ENCODE results near the gene KIF15. TPM values are rescaled to one million over a fixed set of nuclear protein-coding genes. Genes with fewer than 3 reads are reported as not detected.

The KIF15 gene
- total RNA-seq, 1 experiment from 2014 or later = 23.7 TPM

DNA sequence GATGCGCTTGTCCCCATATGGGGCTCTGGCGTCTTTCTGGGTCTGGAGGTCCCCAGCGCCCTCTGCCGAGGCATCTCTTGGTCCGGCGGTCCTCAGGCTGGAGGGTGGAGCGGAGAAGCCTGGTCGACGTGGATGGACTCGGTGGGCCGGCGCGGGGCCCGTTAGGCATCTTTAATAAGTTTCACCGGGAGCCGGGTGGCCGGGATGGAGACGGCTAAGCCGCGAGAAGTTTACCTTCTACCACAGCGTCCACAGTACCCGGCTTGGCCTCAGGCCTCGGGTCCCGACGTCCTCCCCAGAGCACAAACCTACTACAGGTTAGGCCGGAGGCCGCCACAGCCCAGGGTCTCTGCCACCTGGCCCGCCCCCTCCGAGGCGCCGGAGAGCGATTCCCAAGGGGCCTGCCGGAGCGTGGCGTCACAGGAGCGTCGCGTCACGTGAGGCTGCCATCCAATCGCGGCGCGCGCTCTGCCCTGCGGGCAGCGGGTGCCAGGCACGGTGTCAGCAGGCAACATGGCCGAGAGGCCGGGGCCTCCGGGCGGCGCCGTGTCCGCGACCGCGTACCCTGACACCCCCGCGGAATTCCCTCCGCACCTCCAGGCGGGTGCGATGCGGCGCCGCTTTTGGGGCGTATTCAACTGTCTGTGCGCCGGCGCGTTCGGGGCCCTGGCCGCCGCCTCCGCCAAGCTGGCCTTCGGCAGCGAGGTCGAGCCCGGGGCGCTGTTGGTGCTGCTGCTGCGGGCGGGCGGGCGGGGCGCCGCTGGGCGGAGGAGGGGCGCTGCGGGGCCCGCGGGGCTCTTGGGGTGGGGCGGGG is 100.0 kb downstream of the KIF15 start, which contains the start of gene TMEM42 (continued):
- TF ChIP-seq, protein P1, sequence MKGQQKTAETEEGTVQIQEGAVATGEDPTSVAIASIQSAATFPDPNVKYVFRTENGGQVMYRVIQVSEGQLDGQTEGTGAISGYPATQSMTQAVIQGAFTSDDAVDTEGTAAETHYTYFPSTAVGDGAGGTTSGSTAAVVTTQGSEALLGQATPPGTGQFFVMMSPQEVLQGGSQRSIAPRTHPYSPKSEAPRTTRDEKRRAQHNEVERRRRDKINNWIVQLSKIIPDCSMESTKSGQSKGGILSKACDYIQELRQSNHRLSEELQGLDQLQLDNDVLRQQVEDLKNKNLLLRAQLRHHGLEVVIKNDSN (CRISPR knock-in tag; IDR thresholded peaks at IDR 0.05) = peak; percentile 100
- TF ChIP-seq, protein P2, sequence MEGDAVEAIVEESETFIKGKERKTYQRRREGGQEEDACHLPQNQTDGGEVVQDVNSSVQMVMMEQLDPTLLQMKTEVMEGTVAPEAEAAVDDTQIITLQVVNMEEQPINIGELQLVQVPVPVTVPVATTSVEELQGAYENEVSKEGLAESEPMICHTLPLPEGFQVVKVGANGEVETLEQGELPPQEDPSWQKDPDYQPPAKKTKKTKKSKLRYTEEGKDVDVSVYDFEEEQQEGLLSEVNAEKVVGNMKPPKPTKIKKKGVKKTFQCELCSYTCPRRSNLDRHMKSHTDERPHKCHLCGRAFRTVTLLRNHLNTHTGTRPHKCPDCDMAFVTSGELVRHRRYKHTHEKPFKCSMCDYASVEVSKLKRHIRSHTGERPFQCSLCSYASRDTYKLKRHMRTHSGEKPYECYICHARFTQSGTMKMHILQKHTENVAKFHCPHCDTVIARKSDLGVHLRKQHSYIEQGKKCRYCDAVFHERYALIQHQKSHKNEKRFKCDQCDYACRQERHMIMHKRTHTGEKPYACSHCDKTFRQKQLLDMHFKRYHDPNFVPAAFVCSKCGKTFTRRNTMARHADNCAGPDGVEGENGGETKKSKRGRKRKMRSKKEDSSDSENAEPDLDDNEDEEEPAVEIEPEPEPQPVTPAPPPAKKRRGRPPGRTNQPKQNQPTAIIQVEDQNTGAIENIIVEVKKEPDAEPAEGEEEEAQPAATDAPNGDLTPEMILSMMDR (IDR thresholded peaks at IDR 0.05) = no peak
- TF ChIP-seq, protein P3, sequence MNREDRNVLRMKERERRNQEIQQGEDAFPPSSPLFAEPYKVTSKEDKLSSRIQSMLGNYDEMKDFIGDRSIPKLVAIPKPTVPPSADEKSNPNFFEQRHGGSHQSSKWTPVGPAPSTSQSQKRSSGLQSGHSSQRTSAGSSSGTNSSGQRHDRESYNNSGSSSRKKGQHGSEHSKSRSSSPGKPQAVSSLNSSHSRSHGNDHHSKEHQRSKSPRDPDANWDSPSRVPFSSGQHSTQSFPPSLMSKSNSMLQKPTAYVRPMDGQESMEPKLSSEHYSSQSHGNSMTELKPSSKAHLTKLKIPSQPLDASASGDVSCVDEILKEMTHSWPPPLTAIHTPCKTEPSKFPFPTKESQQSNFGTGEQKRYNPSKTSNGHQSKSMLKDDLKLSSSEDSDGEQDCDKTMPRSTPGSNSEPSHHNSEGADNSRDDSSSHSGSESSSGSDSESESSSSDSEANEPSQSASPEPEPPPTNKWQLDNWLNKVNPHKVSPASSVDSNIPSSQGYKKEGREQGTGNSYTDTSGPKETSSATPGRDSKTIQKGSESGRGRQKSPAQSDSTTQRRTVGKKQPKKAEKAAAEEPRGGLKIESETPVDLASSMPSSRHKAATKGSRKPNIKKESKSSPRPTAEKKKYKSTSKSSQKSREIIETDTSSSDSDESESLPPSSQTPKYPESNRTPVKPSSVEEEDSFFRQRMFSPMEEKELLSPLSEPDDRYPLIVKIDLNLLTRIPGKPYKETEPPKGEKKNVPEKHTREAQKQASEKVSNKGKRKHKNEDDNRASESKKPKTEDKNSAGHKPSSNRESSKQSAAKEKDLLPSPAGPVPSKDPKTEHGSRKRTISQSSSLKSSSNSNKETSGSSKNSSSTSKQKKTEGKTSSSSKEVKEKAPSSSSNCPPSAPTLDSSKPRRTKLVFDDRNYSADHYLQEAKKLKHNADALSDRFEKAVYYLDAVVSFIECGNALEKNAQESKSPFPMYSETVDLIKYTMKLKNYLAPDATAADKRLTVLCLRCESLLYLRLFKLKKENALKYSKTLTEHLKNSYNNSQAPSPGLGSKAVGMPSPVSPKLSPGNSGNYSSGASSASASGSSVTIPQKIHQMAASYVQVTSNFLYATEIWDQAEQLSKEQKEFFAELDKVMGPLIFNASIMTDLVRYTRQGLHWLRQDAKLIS (CRISPR knock-in tag; IDR thresholded peaks at IDR 0.05; ENCODE audit: borderline replicate concordance) = no peak
- TF ChIP-seq, protein P4, sequence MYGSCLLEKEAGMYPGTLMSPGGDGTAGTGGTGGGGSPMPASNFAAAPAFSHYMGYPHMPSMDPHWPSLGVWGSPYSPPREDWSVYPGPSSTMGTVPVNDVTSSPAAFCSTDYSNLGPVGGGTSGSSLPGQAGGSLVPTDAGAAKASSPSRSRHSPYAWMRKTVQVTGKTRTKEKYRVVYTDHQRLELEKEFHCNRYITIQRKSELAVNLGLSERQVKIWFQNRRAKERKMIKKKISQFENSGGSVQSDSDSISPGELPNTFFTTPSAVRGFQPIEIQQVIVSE (CRISPR knock-in tag; IDR thresholded peaks at IDR 0.05; ENCODE audit: borderline replicate concordance) = no peak
- no peak for TF ChIP-seq PRRX2 (CRISPR knock-in tag; IDR thresholded peaks at IDR 0.05)
- TF ChIP-seq ZNF423 (CRISPR knock-in tag; IDR thresholded peaks at IDR 0.05) = no peak
- no peak for TF ChIP-seq ZNF671 (CRISPR knock-in tag; IDR thresholded peaks at IDR 0.05)
- TF ChIP-seq FOXP1 (CRISPR knock-in tag; IDR thresholded peaks at IDR 0.05; ENCODE audit: borderline replicate concordance) = peak; percentile 92
- no peak for TF ChIP-seq NR2C2 (CRISPR knock-in tag; IDR thresholded peaks at IDR 0.05)
- TF ChIP-seq, protein P5, sequence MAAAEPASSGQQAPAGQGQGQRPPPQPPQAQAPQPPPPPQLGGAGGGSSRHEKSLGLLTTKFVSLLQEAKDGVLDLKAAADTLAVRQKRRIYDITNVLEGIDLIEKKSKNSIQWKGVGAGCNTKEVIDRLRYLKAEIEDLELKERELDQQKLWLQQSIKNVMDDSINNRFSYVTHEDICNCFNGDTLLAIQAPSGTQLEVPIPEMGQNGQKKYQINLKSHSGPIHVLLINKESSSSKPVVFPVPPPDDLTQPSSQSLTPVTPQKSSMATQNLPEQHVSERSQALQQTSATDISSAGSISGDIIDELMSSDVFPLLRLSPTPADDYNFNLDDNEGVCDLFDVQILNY (CRISPR knock-in tag; IDR thresholded peaks at IDR 0.05) = no peak
- peak; percentile 60; the same call in 1 of the 2 replicates for TF ChIP-seq NFE2L1 (CRISPR knock-in tag; IDR thresholded peaks at IDR 0.05)
- no peak for TF ChIP-seq GRHL2 (CRISPR knock-in tag; IDR thresholded peaks at IDR 0.05; ENCODE audit: insufficient replicate concordance, severe bottlenecking)
- peak; percentile 93 for TF ChIP-seq ZBTB21 (CRISPR knock-in tag; IDR thresholded peaks at IDR 0.05; ENCODE audit: borderline replicate concordance)
- peak; percentile 90 for TF ChIP-seq FOXK1 (CRISPR knock-in tag; IDR thresholded peaks at IDR 0.05)
- no peak for TF ChIP-seq NR1H2 (CRISPR knock-in tag; IDR thresholded peaks at IDR 0.05)
- TF ChIP-seq, protein P6, sequence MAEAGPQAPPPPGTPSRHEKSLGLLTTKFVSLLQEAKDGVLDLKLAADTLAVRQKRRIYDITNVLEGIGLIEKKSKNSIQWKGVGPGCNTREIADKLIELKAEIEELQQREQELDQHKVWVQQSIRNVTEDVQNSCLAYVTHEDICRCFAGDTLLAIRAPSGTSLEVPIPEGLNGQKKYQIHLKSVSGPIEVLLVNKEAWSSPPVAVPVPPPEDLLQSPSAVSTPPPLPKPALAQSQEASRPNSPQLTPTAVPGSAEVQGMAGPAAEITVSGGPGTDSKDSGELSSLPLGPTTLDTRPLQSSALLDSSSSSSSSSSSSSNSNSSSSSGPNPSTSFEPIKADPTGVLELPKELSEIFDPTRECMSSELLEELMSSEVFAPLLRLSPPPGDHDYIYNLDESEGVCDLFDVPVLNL (CRISPR knock-in tag; IDR thresholded peaks at IDR 0.05; ENCODE audit: borderline replicate concordance, low read depth) = no peak
- TF ChIP-seq, protein P7, sequence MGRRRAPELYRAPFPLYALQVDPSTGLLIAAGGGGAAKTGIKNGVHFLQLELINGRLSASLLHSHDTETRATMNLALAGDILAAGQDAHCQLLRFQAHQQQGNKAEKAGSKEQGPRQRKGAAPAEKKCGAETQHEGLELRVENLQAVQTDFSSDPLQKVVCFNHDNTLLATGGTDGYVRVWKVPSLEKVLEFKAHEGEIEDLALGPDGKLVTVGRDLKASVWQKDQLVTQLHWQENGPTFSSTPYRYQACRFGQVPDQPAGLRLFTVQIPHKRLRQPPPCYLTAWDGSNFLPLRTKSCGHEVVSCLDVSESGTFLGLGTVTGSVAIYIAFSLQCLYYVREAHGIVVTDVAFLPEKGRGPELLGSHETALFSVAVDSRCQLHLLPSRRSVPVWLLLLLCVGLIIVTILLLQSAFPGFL (CRISPR knock-in tag; IDR thresholded peaks at IDR 0.05; ENCODE audit: borderline replicate concordance) = no peak
- TF ChIP-seq GTF2I (CRISPR knock-in tag; conservative IDR thresholded peaks at IDR 0.05) = no peak
- TF ChIP-seq, protein P8, sequence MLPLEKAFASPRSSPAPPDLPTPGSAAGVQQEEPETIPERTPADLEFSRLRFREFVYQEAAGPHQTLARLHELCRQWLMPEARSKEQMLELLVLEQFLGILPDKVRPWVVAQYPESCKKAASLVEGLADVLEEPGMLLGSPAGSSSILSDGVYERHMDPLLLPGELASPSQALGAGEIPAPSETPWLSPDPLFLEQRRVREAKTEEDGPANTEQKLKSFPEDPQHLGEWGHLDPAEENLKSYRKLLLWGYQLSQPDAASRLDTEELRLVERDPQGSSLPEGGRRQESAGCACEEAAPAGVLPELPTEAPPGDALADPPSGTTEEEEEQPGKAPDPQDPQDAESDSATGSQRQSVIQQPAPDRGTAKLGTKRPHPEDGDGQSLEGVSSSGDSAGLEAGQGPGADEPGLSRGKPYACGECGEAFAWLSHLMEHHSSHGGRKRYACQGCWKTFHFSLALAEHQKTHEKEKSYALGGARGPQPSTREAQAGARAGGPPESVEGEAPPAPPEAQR (CRISPR knock-in tag; IDR thresholded peaks at IDR 0.05) = no peak
- TF ChIP-seq GABPB1 (CRISPR knock-in tag; IDR thresholded peaks at IDR 0.05) = peak; percentile 43; the same call in 1 of the 2 replicates
- TF ChIP-seq NFYB (CRISPR knock-in tag; conservative IDR thresholded peaks at IDR 0.05; ENCODE audit: low read depth) = peak; percentile 94
- no peak for TF ChIP-seq FOXJ3 (CRISPR knock-in tag; IDR thresholded peaks at IDR 0.05; ENCODE audit: borderline replicate concordance)
- TF ChIP-seq, protein P9, sequence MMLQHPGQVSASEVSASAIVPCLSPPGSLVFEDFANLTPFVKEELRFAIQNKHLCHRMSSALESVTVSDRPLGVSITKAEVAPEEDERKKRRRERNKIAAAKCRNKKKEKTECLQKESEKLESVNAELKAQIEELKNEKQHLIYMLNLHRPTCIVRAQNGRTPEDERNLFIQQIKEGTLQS (CRISPR knock-in tag; conservative IDR thresholded peaks at IDR 0.05) = no peak
- no peak for TF ChIP-seq EMX1 (CRISPR knock-in tag; IDR thresholded peaks at IDR 0.05)
- TF ChIP-seq, protein P10, sequence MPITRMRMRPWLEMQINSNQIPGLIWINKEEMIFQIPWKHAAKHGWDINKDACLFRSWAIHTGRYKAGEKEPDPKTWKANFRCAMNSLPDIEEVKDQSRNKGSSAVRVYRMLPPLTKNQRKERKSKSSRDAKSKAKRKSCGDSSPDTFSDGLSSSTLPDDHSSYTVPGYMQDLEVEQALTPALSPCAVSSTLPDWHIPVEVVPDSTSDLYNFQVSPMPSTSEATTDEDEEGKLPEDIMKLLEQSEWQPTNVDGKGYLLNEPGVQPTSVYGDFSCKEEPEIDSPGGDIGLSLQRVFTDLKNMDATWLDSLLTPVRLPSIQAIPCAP (CRISPR knock-in tag; IDR thresholded peaks at IDR 0.05) = no peak

Measured in WTC11 (cell line).